SH-SY5Y (cell line): ENCODE measurements around the gene ASIP.

ENCODE experiments used
- GATA2 ChIP-seq: IDR thresholded peaks from 2 replicates; pipeline ENCODE4 v1.6.1; 2011; ENCODE audit warnings: mild to moderate bottlenecking, low read depth, low read length
- GATA3 ChIP-seq: IDR thresholded peaks from 2 replicates; pipeline ENCODE4 v1.6.1; 2011; ENCODE audit warnings: low read depth, mild to moderate bottlenecking, low read length, moderate library complexity

ASIP gene

GRCh38 chr20:34240693-34241615, at the start of gene ASIP:
Gene ASIP (plus strand): TSS chr20:34241423. CDS start chr20:34260375, 18,952 bp downstream.
- TF ChIP-seq GATA2 (no peak), GATA3 (no peak)

GRCh38 chr20:34193051-34193450, 48.2 kb upstream of the ASIP start:
- no peak for TF ChIP-seq GATA2
- TF ChIP-seq GATA3: no peak

- TF ChIP-seq GATA2 (no peak), GATA3 (no peak)
These were observed 42.0 kb upstream of the ASIP start for GRCh38 chr20:34199183-34199582.

- TF ChIP-seq GATA3 (no peak), GATA2 (no peak)
These were observed 41.2 kb upstream of the ASIP start for GRCh38 chr20:34200023-34200422.

GRCh38 chr20:34201531-34201930, 39.7 kb upstream of the ASIP start:
- no peak for TF ChIP-seq GATA2
- TF ChIP-seq GATA3: no peak

- TF ChIP-seq GATA2 (no peak), GATA3 (no peak)
These were observed 32.1 kb upstream of the ASIP start for GRCh38 chr20:34209111-34209510.

GRCh38 chr20:34210271-34210670, 31.0 kb upstream of the ASIP start:
- TF ChIP-seq GATA3: no peak

- no peak for TF ChIP-seq GATA3
- TF ChIP-seq GATA2: no peak
These were observed 29.6 kb upstream of the ASIP start for GRCh38 chr20:34211591-34211990.

- TF ChIP-seq GATA3 (no peak), GATA2 (no peak)
These were observed 28.0 kb upstream of the ASIP start for GRCh38 chr20:34213213-34213612.

GRCh38 chr20:34215711-34216381, 25.4 kb upstream of the ASIP start:
- TF ChIP-seq GATA2: peak; percentile 7; the same call in 1 of the 2 replicates
- TF ChIP-seq GATA3: no peak

GRCh38 chr20:34216382-34216742, 24.9 kb upstream of the ASIP start:
- TF ChIP-seq GATA3 (no peak), GATA2 (no peak)

- TF ChIP-seq GATA2 (no peak), GATA3 (no peak)
These were observed 20.7 kb upstream of the ASIP start for GRCh38 chr20:34220561-34220960.

GRCh38 chr20:34222208-34222607, 19.0 kb upstream of the ASIP start:
- TF ChIP-seq GATA2 (no peak), GATA3 (no peak)

- TF ChIP-seq GATA3: no peak
- TF ChIP-seq GATA2: no peak
These were observed 9.6 kb upstream of the ASIP start for GRCh38 chr20:34231634-34232033.

GRCh38 chr20:34232494-34233087, 8.6 kb upstream of the ASIP start:
- TF ChIP-seq GATA2 (no peak), GATA3 (no peak)

GRCh38 chr20:34233687-34234086, 7.5 kb upstream of the ASIP start:
- TF ChIP-seq GATA2 (no peak), GATA3 (no peak)
